ENCODE results near the gene CRYAB.
A peak's percentile ranks its signal among the peaks of the same experiment; 100 is the strongest.

Gene CRYAB, protein sequence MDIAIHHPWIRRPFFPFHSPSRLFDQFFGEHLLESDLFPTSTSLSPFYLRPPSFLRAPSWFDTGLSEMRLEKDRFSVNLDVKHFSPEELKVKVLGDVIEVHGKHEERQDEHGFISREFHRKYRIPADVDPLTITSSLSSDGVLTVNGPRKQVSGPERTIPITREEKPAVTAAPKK

GRCh38 chr11:111911563-111912401 lies at the start of gene CRYAB:
TSS of gene CRYAB (minus strand) at chr11:111911770. CDS start at chr11:111911724, 46 bp downstream.
- peak; percentile 95 for DNase-seq (ENCODE audit: low read depth, low spot score)

GRCh38 chr11:111960916-111961315 lies 49.3 kb upstream of the CRYAB start:
- no peak for DNase-seq (ENCODE audit: low read depth, low spot score)

- no peak for DNase-seq (ENCODE audit: low read depth, low spot score)
Observed at GRCh38 chr11:111957663-111958444, 46.3 kb upstream of the CRYAB start.

GRCh38 chr11:111954154-111954553 lies 42.6 kb upstream of the CRYAB start:
- no peak for DNase-seq (ENCODE audit: low read depth, low spot score)

DNA sequence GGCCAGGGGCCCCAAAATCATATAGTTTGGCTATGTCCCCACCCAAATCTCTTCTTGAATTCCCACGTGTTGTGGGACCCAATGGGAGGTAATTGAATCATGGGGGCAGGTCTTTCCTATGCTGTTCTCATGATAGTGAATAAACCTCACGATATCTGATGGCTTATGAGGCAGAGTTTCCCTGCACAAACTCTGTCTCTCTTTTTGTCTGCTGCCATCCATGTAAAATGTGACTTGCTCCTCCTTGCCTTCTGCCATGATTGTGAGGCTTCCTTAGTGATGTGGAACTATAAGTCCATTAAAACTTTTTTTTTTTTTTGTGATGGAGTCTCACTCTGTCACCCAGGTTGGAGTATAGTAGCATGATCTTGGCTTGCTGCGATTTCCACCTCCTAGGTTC lies 40.0 kb upstream of the CRYAB start:
- DNase-seq (ENCODE audit: low read depth, low spot score), result no peak

GRCh38 chr11:111949519-111950426 lies 38.2 kb upstream of the CRYAB start:
- no peak for DNase-seq (ENCODE audit: low read depth, low spot score)

DNA sequence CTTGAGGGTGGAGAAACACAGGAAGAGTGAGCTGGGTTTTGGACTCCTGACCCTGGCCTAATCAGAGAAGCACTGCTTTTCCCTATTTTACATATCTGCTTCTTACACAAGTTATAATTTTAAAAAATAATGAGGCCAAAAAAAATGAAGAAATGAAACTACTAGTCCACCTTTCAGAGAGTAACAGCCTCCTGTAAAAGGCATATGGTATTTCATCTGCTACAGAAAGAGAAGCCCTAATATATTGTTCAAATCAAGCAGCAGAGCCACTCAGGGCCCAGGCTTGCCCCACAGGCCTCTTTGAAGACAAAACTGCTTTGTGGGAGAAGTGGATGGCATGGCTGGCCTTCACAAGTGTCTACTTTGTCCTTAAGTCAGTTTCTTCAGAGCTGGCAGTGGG lies 35.6 kb upstream of the CRYAB start:
- DNase-seq (ENCODE audit: low read depth, low spot score), result no peak

GRCh38 chr11:111946499-111946898 lies 34.9 kb upstream of the CRYAB start:
- peak; percentile 82 for DNase-seq (ENCODE audit: low read depth, low spot score)

DNA sequence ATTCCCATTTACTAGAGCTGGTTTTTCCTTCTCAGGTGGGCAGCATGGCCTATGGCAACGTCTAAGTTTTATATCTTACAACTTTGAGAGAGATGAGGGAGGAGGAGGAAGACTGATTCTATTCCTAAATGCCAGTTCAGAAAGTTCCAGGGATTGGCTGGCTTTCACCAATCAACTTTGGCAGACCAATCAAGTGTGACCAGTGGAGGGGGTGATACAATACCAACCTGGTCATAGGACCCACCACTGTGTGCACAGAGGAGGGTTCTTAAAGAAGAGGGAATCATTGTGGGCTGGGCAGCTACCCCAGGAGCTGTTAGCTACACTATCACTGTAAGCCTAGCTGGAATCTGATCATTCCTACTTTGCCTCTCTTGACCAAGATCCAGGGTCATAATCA lies 33.6 kb upstream of the CRYAB start:
- no peak for DNase-seq (ENCODE audit: low read depth, low spot score)

DNA sequence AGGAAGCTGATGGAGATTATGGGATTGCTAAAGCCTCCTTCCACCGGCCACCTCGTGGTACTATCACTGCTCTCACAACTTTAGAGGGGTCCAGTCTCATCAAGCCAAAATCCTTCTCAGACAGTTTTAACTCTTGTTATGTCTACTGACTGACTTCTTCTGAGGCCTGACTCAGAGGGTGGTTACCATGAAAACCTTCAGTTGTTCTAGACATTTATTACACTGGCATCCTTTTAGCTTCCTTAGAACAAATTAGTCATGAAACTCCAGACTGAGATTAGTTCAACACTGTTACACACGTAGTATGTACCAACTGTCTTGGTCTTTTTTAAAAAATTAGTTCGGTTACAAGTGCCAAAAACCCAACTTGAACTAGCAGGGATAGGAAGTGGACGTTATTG lies 33.1 kb upstream of the CRYAB start:
- peak; percentile 88 for DNase-seq (ENCODE audit: low read depth, low spot score)

GRCh38 chr11:111944139-111944538 lies 32.6 kb upstream of the CRYAB start:
- peak; percentile 72 for DNase-seq (ENCODE audit: low read depth, low spot score)

DNA sequence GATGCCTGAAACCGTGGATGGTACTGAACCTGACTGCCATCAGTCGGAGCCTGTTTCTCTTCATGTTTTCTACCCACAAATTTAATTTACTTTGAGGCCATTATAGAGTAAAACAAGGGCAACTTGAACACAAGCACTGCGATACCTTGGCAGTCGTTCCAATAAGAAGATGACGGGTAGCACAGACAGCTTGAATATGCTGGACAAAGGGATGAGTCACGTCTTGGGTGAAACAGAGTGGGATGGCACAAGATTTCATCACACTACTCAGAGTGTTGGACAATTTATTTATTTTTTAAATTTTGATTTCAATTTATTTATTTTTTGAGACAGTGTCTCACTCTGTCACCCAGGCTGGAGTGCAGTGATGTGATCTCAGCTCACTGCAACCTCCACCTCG lies 31.3 kb upstream of the CRYAB start:
- DNase-seq (ENCODE audit: low read depth, low spot score), result peak; percentile 47

- no peak for DNase-seq (ENCODE audit: low read depth, low spot score)
Observed at GRCh38 chr11:111941963-111942362, 30.4 kb upstream of the CRYAB start.

- DNase-seq (ENCODE audit: low read depth, low spot score), result peak; percentile 91
Observed at GRCh38 chr11:111939836-111940604, 28.4 kb upstream of the CRYAB start.

GRCh38 chr11:111938687-111939160 lies 27.2 kb upstream of the CRYAB start:
- DNase-seq (ENCODE audit: low read depth, low spot score), result peak; percentile 64

- peak; percentile 44 for DNase-seq (ENCODE audit: low read depth, low spot score)
Observed at GRCh38 chr11:111937844-111938243, 26.3 kb upstream of the CRYAB start.

DNA sequence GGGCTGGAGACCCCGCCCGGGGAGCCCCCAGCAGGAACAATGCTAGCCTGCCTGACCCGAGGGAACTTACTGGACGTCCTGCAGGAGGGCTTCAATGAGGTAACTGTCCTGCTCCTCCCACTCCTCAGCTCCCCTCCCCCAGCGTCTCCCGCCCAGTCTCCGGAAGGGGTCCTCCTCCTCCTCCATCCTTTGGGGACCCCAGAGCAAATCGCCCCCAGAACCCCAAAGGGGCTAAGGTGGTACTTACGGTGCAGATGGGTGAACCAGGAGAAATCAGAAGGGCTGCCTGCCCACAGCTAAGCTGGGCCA lies 25.8 kb upstream of the CRYAB start:
- DNase-seq (ENCODE audit: low read depth, low spot score), result no peak

DNA sequence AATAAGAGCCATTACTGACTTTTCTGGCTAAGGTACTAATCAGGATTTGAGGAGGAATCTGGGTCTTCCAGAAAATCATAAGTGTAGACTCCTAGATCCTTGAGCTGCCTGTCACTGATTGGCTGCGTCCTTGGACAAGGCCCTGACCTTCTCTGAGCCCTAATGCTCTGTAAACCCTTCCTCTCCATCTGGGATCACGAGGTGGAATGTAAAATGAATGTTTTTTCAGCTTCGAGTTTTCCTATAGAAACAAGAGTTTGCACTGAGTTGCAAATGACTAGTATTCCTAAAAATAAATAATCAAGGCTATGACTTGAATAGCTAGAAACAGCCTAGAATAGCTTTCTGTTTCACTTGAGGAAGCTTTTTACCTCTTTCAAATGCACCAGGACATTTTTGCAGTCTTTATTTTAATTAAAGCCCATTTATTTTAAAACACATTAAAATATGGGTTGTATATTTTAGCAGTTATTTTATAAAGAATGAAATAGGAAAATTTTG lies 24.5 kb upstream of the CRYAB start:
- DNase-seq (ENCODE audit: low read depth, low spot score), result no peak

GRCh38 chr11:111935317-111936039 lies 23.9 kb upstream of the CRYAB start:
- no peak for DNase-seq (ENCODE audit: low read depth, low spot score)

GRCh38 chr11:111934306-111934705 lies 22.7 kb upstream of the CRYAB start:
- DNase-seq (ENCODE audit: low read depth, low spot score), result no peak
